Measurements from ENCODE around the gene SP140L.
"Not testable (repeated sequence)": the region's sequence is repeated elsewhere in the genome, so short reads cannot be mapped to it uniquely, and the experiment has no call there.

SP140L gene

GRCh38 chr2:230358305-230358704, 31.3 kb downstream of the SP140L start:
- DNase-seq, result no peak
- intact Hi-C loops (cut with DNase I), result no loop called here

GRCh38 chr2:230360028-230360427, 33.0 kb downstream of the SP140L start:
- DNase-seq, result no peak
- intact Hi-C loops (cut with DNase I), result no loop called here

- DNase-seq, result no peak
- intact Hi-C loops (cut with DNase I), result no loop called here
These were observed 35.2 kb downstream of the SP140L start for GRCh38 chr2:230362030-230362691.

GRCh38 chr2:230382108-230382507, 55.1 kb downstream of the SP140L start:
- no peak for DNase-seq
- intact Hi-C loops (cut with DNase I), result no loop called here

- intact Hi-C loops (cut with DNase I), result no loop called here
- no peak for DNase-seq
These were observed 56.5 kb downstream of the SP140L start for GRCh38 chr2:230383453-230383852.

GRCh38 chr2:230384986-230385385, 58.0 kb downstream of the SP140L start:
- intact Hi-C loops (cut with DNase I), result no loop called here
- no peak for DNase-seq

GRCh38 chr2:230394301-230394700, 67.3 kb downstream of the SP140L start:
- no peak for DNase-seq
- intact Hi-C loops (cut with DNase I), result no loop called here

- DNase-seq; intact Hi-C loops (cut with DNase I): not testable (repeated sequence)
These were observed 71.7 kb downstream of the SP140L start for GRCh38 chr2:230398698-230399097.

GRCh38 chr2:230400041-230400440, 73.0 kb downstream of the SP140L start:
- intact Hi-C loops (cut with DNase I), result no loop called here
- no peak for DNase-seq

GRCh38 chr2:230400454-230400853, 73.5 kb downstream of the SP140L start:
- intact Hi-C loops (cut with DNase I), result no loop called here
- DNase-seq, result no peak

- intact Hi-C loops (cut with DNase I); DNase-seq: not testable (repeated sequence)
These were observed 74.0 kb downstream of the SP140L start for GRCh38 chr2:230401026-230401425.

- no peak for DNase-seq
- intact Hi-C loops (cut with DNase I), result no loop called here
These were observed 76.8 kb downstream of the SP140L start for GRCh38 chr2:230403746-230404145.

- intact Hi-C loops (cut with DNase I), result no loop called here
- no peak for DNase-seq
These were observed 78.8 kb downstream of the SP140L start for GRCh38 chr2:230405824-230406223.

- intact Hi-C loops (cut with DNase I), result no loop called here
These were observed 81.3 kb downstream of the SP140L start for GRCh38 chr2:230408244-230408842.

GRCh38 chr2:230409316-230409715, 82.3 kb downstream of the SP140L start:
- DNase-seq; intact Hi-C loops (cut with DNase I): not testable (repeated sequence)

More at GRCh38 chr2:230408244-230408842, 81.3 kb downstream of the SP140L start:
- peak in 1 of 10 donors; percentile 55 for DNase-seq

- intact Hi-C loops (cut with DNase I), result no loop called here
- no peak for DNase-seq
These were observed 83.3 kb downstream of the SP140L start for GRCh38 chr2:230410263-230410662.

- DNase-seq, result peak in 2 of 10 donors; percentile 43 to 59
These were observed 84.0 kb downstream of the SP140L start for GRCh38 chr2:230410861-230411569.

GRCh38 chr2:230411570-230412370, 84.8 kb downstream of the SP140L start:
- peak in 8 of 10 donors; percentile 30 to 93 (median 60) for DNase-seq

More at GRCh38 chr2:230410861-230411569, 84.0 kb downstream of the SP140L start:
- intact Hi-C loops (cut with DNase I), result no loop called here

GRCh38 chr2:230412371-230412711, 85.3 kb downstream of the SP140L start:
- DNase-seq, result peak in 1 of 10 donors; percentile 62
- intact Hi-C loops (cut with DNase I), result no loop called here

More at GRCh38 chr2:230411570-230412370, 84.8 kb downstream of the SP140L start:
- intact Hi-C loops (cut with DNase I), result no loop called here

- DNase-seq, result peak in 2 of 10 donors; percentile 49 to 60
- intact Hi-C loops (cut with DNase I), result no loop called here
These were observed 85.9 kb downstream of the SP140L start for GRCh38 chr2:230412846-230413245.

GRCh38 chr2:230413479-230413878, 86.5 kb downstream of the SP140L start:
- intact Hi-C loops (cut with DNase I), result no loop called here
- DNase-seq, result peak in 1 of 10 donors; percentile 14

Data from posterior cingulate gyrus (tissue), 11 donors.